IMR-90 (cell line): Measurements from ENCODE around the gene NDUFAB1. TPM values are rescaled to one million over a fixed set of nuclear protein-coding genes. Genes with fewer than 3 reads are reported as not detected.
A peak's percentile ranks its signal among the peaks of the same experiment; 100 is the strongest.

Experiments
- ATAC-seq: fragments of 200-7000 bp; cut with Tn5 transposase; 2 replicates; pipeline ENCODE4 v1.9.1; 2020; ENCODE audit warnings: low read depth, mild to moderate bottlenecking, moderate library complexity
- BruUV-seq: library from RNA; stranded (reverse); fragments of 400-500 nt; replicated peaks from 2 replicates; lab custom pipeline; 2021; lab: Mats Ljungman, UMichigan
- CTCF ChIA-PET: fragments of 300-600 bp; formaldehyde crosslinking; extraction: SDS; loops from one replicate; lab custom pipeline; 2021; ENCODE audit warnings: antibody characterized with exemption; lab: Yijun Ruan, JAX
- POLR2A ChIA-PET: fragments of 300-600 bp; sonication (Branson Sonifier 250); formaldehyde crosslinking; loops from one replicate; lab custom pipeline; 2022; ENCODE audit warnings: antibody characterized with exemption; ENCODE audit not compliant: unreplicated experiment; lab: Charles Lee
- DNase-seq: peaks from one replicate; pipeline ENCODE4 v3.0.0; 2013
- H2AFZ ChIP-seq: replicated peaks from 2 replicates; pipeline ENCODE3; 2013; ENCODE audit warnings: low read length, mild to moderate bottlenecking; ENCODE audit not compliant: poor library complexity
- H2AK5ac ChIP-seq: 2 replicates; pipeline ENCODE4 v1.6.1; 2013; ENCODE audit warnings: low read depth, low read length, inconsistent platforms
- H2AK9ac ChIP-seq: replicated peaks from 2 replicates; pipeline ENCODE3; 2013; ENCODE audit warnings: mild to moderate bottlenecking, low read depth, low read length, moderate library complexity; ENCODE audit not compliant: poor library complexity
- H2BK120ac ChIP-seq: 2 replicates; pipeline ENCODE4 v1.6.1; 2013; ENCODE audit warnings: low read depth, low read length, inconsistent platforms
- H2BK15ac ChIP-seq: 3 replicates; pipeline ENCODE4 v1.6.1; 2013; ENCODE audit warnings: low read depth, low read length, inconsistent platforms
- H2BK20ac ChIP-seq: 2 replicates; pipeline ENCODE4 v1.6.1; 2013; ENCODE audit warnings: low read depth, mild to moderate bottlenecking, inconsistent platforms, low read length, moderate library complexity
- H2BK5ac ChIP-seq: 2 replicates; pipeline ENCODE4 v1.6.1; 2013; ENCODE audit warnings: mild to moderate bottlenecking, low read depth, low read length, inconsistent platforms; ENCODE audit not compliant: poor library complexity, severe bottlenecking
- H3K14ac ChIP-seq: replicated peaks from 2 replicates; pipeline ENCODE4 v1.6.1; 2013; ENCODE audit warnings: low read depth, low read length, inconsistent platforms
- H3K18ac ChIP-seq: 2 replicates; pipeline ENCODE4 v1.6.1; 2013; ENCODE audit warnings: low read depth, low read length, control low read depth
- H3K23ac ChIP-seq: 2 replicates; pipeline ENCODE4 v1.6.1; 2013; ENCODE audit warnings: low read depth, low read length, inconsistent platforms
- H3K27ac ChIP-seq: 2 replicates; pipeline ENCODE4 v1.5.1; 2013; ENCODE audit warnings: mild to moderate bottlenecking, control low read depth, low read length; ENCODE audit not compliant: insufficient read depth
- H3K27me3 ChIP-seq: 2 replicates; pipeline ENCODE4 v1.6.1; 2013; ENCODE audit warnings: low read length; ENCODE audit not compliant: control insufficient read depth, insufficient read depth
- H3K36me3 ChIP-seq: 2 replicates; pipeline ENCODE4 v1.6.1; 2013; ENCODE audit warnings: low read length, mixed read lengths; ENCODE audit not compliant: control insufficient read depth, insufficient read depth
- H3K4ac ChIP-seq: 2 replicates; pipeline ENCODE4 v1.6.1; 2013; ENCODE audit warnings: low read depth, low read length, inconsistent platforms
- H3K4me1 ChIP-seq: 2 replicates; pipeline ENCODE4 v1.6.1; 2013; ENCODE audit warnings: low read length, mixed read lengths; ENCODE audit not compliant: control insufficient read depth, insufficient read depth
- H3K4me2 ChIP-seq: 2 replicates; pipeline ENCODE4 v1.6.1; 2013; ENCODE audit warnings: low read depth, mild to moderate bottlenecking, control low read depth, low read length, moderate library complexity
- H3K4me3 ChIP-seq: 2 replicates; pipeline ENCODE4 v1.5.1; 2013; ENCODE audit warnings: low read depth, mild to moderate bottlenecking, control low read depth, low read length, moderate library complexity; ENCODE audit not compliant: insufficient read depth
- H3K56ac ChIP-seq: 2 replicates; pipeline ENCODE4 v1.6.1; 2013; ENCODE audit warnings: low read length, inconsistent platforms; ENCODE audit not compliant: insufficient read depth; ENCODE audit errors: extremely low read depth
- H3K79me1 ChIP-seq, 2 experiments: 2 replicates each; pipeline ENCODE4 v1.6.1; 2013; ENCODE audit warnings: low read length in 2 of 2, inconsistent platforms in 1 of 2, low read depth in 1 of 2
- H3K9ac ChIP-seq: 2 replicates; pipeline ENCODE4 v1.6.1; 2013; ENCODE audit warnings: low read depth, low read length, control low read depth
- H3K9me1 ChIP-seq: 2 replicates; pipeline ENCODE4 v1.6.1; 2013; ENCODE audit warnings: low read length, inconsistent platforms; ENCODE audit not compliant: insufficient read depth
- H3K9me3 ChIP-seq: 2 replicates; pipeline ENCODE4 v1.6.1; 2013; ENCODE audit warnings: low read length; ENCODE audit not compliant: control insufficient read depth, insufficient read depth
- H4K20me1 ChIP-seq: 2 replicates; pipeline ENCODE4 v1.6.1; 2013; ENCODE audit warnings: low read length, inconsistent platforms; ENCODE audit not compliant: insufficient read depth
- H4K5ac ChIP-seq: 2 replicates; pipeline ENCODE4 v1.6.1; 2013; ENCODE audit warnings: mild to moderate bottlenecking, low read depth, low read length, control low read depth
- H4K8ac ChIP-seq, 2 experiments: 2 replicates each; pipeline ENCODE4 v1.6.1; 2013; ENCODE audit warnings: low read depth in 2 of 2, low read length in 2 of 2, control low read depth in 1 of 2, inconsistent platforms in 1 of 2
- H4K91ac ChIP-seq: 2 replicates; pipeline ENCODE4 v1.6.1; 2013; ENCODE audit warnings: low read depth, low read length, inconsistent platforms; ENCODE audit not compliant: insufficient read depth
- BHLHE40 ChIP-seq: fragments of 150-350 bp; IDR thresholded peaks from 2 replicates; pipeline ENCODE4 v1.6.1; 2016; ENCODE audit warnings: mild to moderate bottlenecking, low read depth, low read length
- CEBPB ChIP-seq: IDR thresholded peaks from 2 replicates; pipeline ENCODE4 v1.6.1; 2012; ENCODE audit warnings: low read depth, low read length, improper control_type of control experiment
- CHD1 ChIP-seq: IDR thresholded peaks from 2 replicates; pipeline ENCODE4 v1.6.1; 2012; ENCODE audit warnings: low read depth, low read length, improper control_type of control experiment
- CTCF ChIP-seq: conservative IDR thresholded peaks from 2 replicates; pipeline ENCODE4 v1.5.1; 2012; ENCODE audit warnings: mild to moderate bottlenecking, low read depth, low read length, improper control_type of control experiment
- FOS ChIP-seq: fragments of 150-350 bp; IDR thresholded peaks from 2 replicates; pipeline ENCODE4 v1.6.1; 2016; ENCODE audit warnings: low read depth, low read length
- MAFK ChIP-seq: IDR thresholded peaks from 2 replicates; pipeline ENCODE4 v1.6.1; 2012; ENCODE audit warnings: low read depth, low read length, improper control_type of control experiment
- MAZ ChIP-seq: IDR thresholded peaks from 2 replicates; pipeline ENCODE4 v1.6.1; 2012; ENCODE audit warnings: low read depth, mild to moderate bottlenecking, low read length, improper control_type of control experiment, moderate library complexity, borderline replicate concordance
- MXI1 ChIP-seq: IDR thresholded peaks from 2 replicates; pipeline ENCODE4 v1.6.1; 2012; ENCODE audit warnings: low read depth, mild to moderate bottlenecking, low read length, moderate library complexity, borderline replicate concordance
- NFE2L2 ChIP-seq: fragments of 150-350 bp; IDR thresholded peaks from 2 replicates; pipeline ENCODE4 v1.6.1; 2016; ENCODE audit warnings: low read depth, mild to moderate bottlenecking, low read length
- POLR2A ChIP-seq: IDR thresholded peaks from 2 replicates; pipeline ENCODE4 v1.6.1; 2012; ENCODE audit warnings: mild to moderate bottlenecking, low read depth, low read length
- RCOR1 ChIP-seq: IDR thresholded peaks from 2 replicates; pipeline ENCODE4 v1.6.1; 2012; ENCODE audit warnings: mild to moderate bottlenecking, low read length, improper control_type of control experiment; ENCODE audit not compliant: insufficient replicate concordance
- RFX5 ChIP-seq: IDR thresholded peaks from 2 replicates; pipeline ENCODE4 v1.8.0; 2012; ENCODE audit warnings: low read depth, mild to moderate bottlenecking, low read length, moderate library complexity
- SMC3 ChIP-seq: fragments of 150-350 bp; IDR thresholded peaks from 2 replicates; pipeline ENCODE4 v1.6.1; 2016; ENCODE audit warnings: low read depth, mild to moderate bottlenecking, antibody characterized with exemption, low read length, moderate library complexity
- USF2 ChIP-seq: fragments of 150-350 bp; IDR thresholded peaks from 2 replicates; pipeline ENCODE4 v1.6.1; 2017; ENCODE audit warnings: mild to moderate bottlenecking, antibody characterized with exemption, low read length, low read depth
- WGBS, 2 experiments: methylation state at CpG; one replicate each; pipeline versions ENCODE4 v1.1.5 to v1.1.7; 2013; ENCODE audit warnings: missing lambda C conversion rate in 2 of 2; ENCODE audit not compliant: insufficient read length in 1 of 2; ENCODE audit errors: extremely low coverage in 2 of 2; 5-methylcytosine and 5-hydroxymethylcytosine counted together
- dilution Hi-C: fragments of 300-500 bp; cut with HindIII; formaldehyde crosslinking; loops from one replicate; pipeline ENCODE4 v1.14.3; 2018; ENCODE audit warnings: low sequenced_read_pairs; ENCODE audit not compliant: unreplicated experiment
- in situ Hi-C: fragments of 300-500 bp; cut with MboI; formaldehyde crosslinking; loops from 3 replicates; pipeline ENCODE4 v1.14.3; 2019; ENCODE audit warnings: low sequenced_read_pairs, inconsistent platforms, mixed read lengths
- intact Hi-C: fragments of 100-400 bp; cut with micrococcal nuclease; formaldehyde crosslinking; loops from 2 replicates; pipeline ENCODE4 v1.10.0; 2022
- polyA plus RNA-seq, 3 experiments: library from polyadenylated mRNA; depleted of rRNA; stranded (reverse); fragments of >200 nt; gene quantifications; 2 replicates each; pipeline ENCODE4 v1.2.3, GENCODE V29; 2012; ENCODE audit warnings: low replicate concordance in 1 of 3
- total RNA-seq: library from RNA; depleted of rRNA; stranded (reverse); fragments of >200 nt; gene quantifications from 2 replicates; pipeline ENCODE4 v1.2.3, GENCODE V29; 2012

Gene NDUFAB1
- total and polyA plus RNA-seq, 2 of the 4 experiments (the other 2 are of a cell fraction), result 117 to 146 TPM

- peaks cover 11% of the 10 kb centered on the region; the same call in 1 of the 2 replicates for H4K20me1 ChIP-seq
- H3K9me1 ChIP-seq, result no peaks in the 10 kb centered on the region; the same call in none of the 2 replicates
- peak within 1 kb of the TSS; percentile 65; the same call in 1 of the 2 replicates for H2BK120ac ChIP-seq
- POLR2A ChIA-PET, result interaction anchor here (0.6 kb wide), 1 partner anchor 122 kb away, joined by 3 read pairs; no protein-coding TSS in a partner anchor
- H2AK5ac ChIP-seq, result peak within 1 kb of the TSS; percentile 96
- no peak within 1 kb of the TSS; the same call in 2 of the 3 replicates for H2BK15ac ChIP-seq
- peak; percentile 98 for DNase-seq
- peak within 1 kb of the TSS; percentile 41 for H4K5ac ChIP-seq
- peaks cover 30% of the 10 kb centered on the region for H3K36me3 ChIP-seq
- in situ Hi-C loops (no loop called here), intact Hi-C loops (loop anchor here (1.0 to 5.0 kb wide), 2 partner anchors 85 to 479 kb away; partner anchors contain the start of genes DCTN5 and PALB2), dilution Hi-C loops (no loop called here)
- WGBS, 2 experiments, result 2% methylated on average over 27 of the region's 65 CpGs; no CpG with 5 or more reads in 1 of the 2 experiments
- H3K14ac ChIP-seq, result peak within 1 kb of the TSS; percentile 91
- H3K4ac ChIP-seq, result peak within 1 kb of the TSS; percentile 94
- H3K56ac ChIP-seq, result peak within 1 kb of the TSS; percentile 64
- CTCF ChIA-PET, result interaction anchor here (0.5 to 0.9 kb wide), 7 partner anchors 12 to 946 kb away, joined by 3 to 7 read pairs (median 3); no protein-coding TSS in a partner anchor
- peak within 1 kb of the TSS; percentile 67 for H3K4me3 ChIP-seq
- no peaks in the 10 kb centered on the region for H3K4me1 ChIP-seq
- no peak within 1 kb of the TSS for H2BK20ac ChIP-seq
- peaks cover 35 to 57% of the 10 kb centered on the region in 2 experiments for H3K79me1 ChIP-seq
- H3K4me2 ChIP-seq, result peak within 1 kb of the TSS; percentile 100
- ATAC-seq, result peak; percentile 96
- H3K27ac ChIP-seq, result peak within 1 kb of the TSS; percentile 80
- BruUV-seq, result TSS peak; percentile 55
- H3K23ac ChIP-seq, result peak within 1 kb of the TSS; percentile 76
- H4K91ac ChIP-seq, result peak within 1 kb of the TSS; percentile 67
- peak within 1 kb of the TSS; percentile 89 to 97 for H4K8ac ChIP-seq
- peak within 1 kb of the TSS; percentile 11 for H3K18ac ChIP-seq
- H2AK9ac ChIP-seq, result peak within 1 kb of the TSS; percentile 99
- H2BK5ac ChIP-seq, result peak within 1 kb of the TSS; percentile 82
- peak within 1 kb of the TSS; percentile 95 for H2AFZ ChIP-seq
- H3K9me3 ChIP-seq, result no peaks in the 10 kb centered on the region
- H3K27me3 ChIP-seq, result no peaks in the 10 kb centered on the region
- H3K9ac ChIP-seq, result peak within 1 kb of the TSS; percentile 100
- TF ChIP-seq CHD1, result no peak
- peak; percentile 99 for TF ChIP-seq MXI1
- TF ChIP-seq BHLHE40, result no peak
- TF ChIP-seq MAZ, result peak; percentile 97
- TF ChIP-seq CTCF, result peak; percentile 98
- no peak for TF ChIP-seq FOS
- TF ChIP-seq MAFK, result no peak
- no peak for TF ChIP-seq NFE2L2
- peak; percentile 51 for TF ChIP-seq SMC3
- TF ChIP-seq POLR2A, result peak; percentile 94
- peak; percentile 99 for TF ChIP-seq RCOR1
- peak; percentile 96 for TF ChIP-seq USF2
- 0 out of 2 replicates have a peak, but pooled peaks have one; percentile 40 for TF ChIP-seq CEBPB
- TF ChIP-seq RFX5, result no peak
Observed at GRCh38 chr16:23556881-23557778, 39.0 kb downstream of the NDUFAB1 start, which contains the start of the genes EARS2 and UBFD1. Gene EARS2, minus strand, starts transcription at chr16:23557350. Its CDS starts 7 bp downstream, at chr16:23557343. Gene UBFD1, plus strand, starts transcription at chr16:23557727. Its CDS starts 16 bp downstream, at chr16:23557743.
